Parathyroid adenoma (tissue), 2 donors: ENCODE data around the gene GYPE.
"Not testable (repeated sequence)": the region's sequence is repeated elsewhere in the genome, so short reads cannot be mapped to it uniquely, and the experiment has no call there.

Experiments
- H2AFZ ChIP-seq: fragments of 300-600 bp; sonication (generic); one replicate; pipeline ENCODE4 v1.7.0; 2017; ENCODE audit warnings: antibody characterized with exemption, mild to moderate bottlenecking
- H3K27ac ChIP-seq: fragments of 300-600 bp; sonication (generic); one replicate; pipeline ENCODE4 v1.7.0; 2017
- H3K27me3 ChIP-seq: fragments of 300-600 bp; sonication (generic); one replicate; pipeline ENCODE4 v1.7.0; 2017; ENCODE audit warnings: low read length; ENCODE audit not compliant: control insufficient read depth, insufficient read depth
- H3K36me3 ChIP-seq: fragments of 300-600 bp; sonication (generic); one replicate; pipeline ENCODE4 v1.7.0; 2017; ENCODE audit warnings: low read length; ENCODE audit not compliant: control insufficient read depth, insufficient read depth
- H3K4me1 ChIP-seq: fragments of 300-600 bp; sonication (generic); one replicate; pipeline ENCODE4 v1.7.0; 2017; ENCODE audit warnings: control low read depth
- H3K4me2 ChIP-seq: fragments of 300-600 bp; sonication (generic); one replicate; pipeline ENCODE4 v1.7.0; 2017; ENCODE audit warnings: low read length
- H3K4me3 ChIP-seq: fragments of 300-600 bp; sonication (generic); one replicate; pipeline ENCODE4 v1.7.0; 2017; ENCODE audit warnings: low read depth, low read length
- H3K79me2 ChIP-seq: fragments of 300-600 bp; sonication (generic); one replicate; pipeline ENCODE4 v1.7.0; 2017; ENCODE audit warnings: control low read depth
- H3K9ac ChIP-seq: fragments of 300-600 bp; sonication (generic); one replicate; pipeline ENCODE4 v1.7.0; 2017; ENCODE audit warnings: mild to moderate bottlenecking
- H3K9me3 ChIP-seq: fragments of 300-600 bp; sonication (generic); one replicate; pipeline ENCODE4 v1.7.0; 2017; ENCODE audit warnings: low read length; ENCODE audit not compliant: control insufficient read depth
- TF ChIP-seq, protein P1 (sequence below): fragments of 300-600 bp; sonication (generic); IDR thresholded peaks from one replicate; pipeline ENCODE4 v1.7.0; 2017; ENCODE audit warnings: antibody characterized with exemption, mild to moderate bottlenecking
- donor health status: primary hyperparathyroidism.

GYPE gene

DNA sequence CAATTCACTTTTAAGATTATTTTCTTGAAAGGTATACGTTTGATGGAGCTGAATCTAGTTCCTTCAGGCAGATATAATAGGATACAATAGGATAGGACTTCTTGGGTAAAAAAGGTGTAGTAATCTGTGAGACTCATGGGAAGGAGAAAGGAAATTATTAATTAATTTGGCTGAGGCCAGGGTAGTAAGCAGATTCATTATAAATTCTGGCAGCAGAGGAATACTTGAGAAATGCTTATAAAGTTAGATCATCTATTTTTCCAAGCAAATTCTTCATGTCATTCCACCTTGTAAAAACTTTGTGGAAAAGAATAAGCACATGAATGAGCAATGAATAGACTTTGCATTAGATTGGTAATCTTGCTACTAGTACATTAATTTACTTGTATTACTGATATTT is 46.9 kb downstream of the GYPE start:
- Histone ChIP-seq H3K9me3 (no peaks in the 10 kb centered on the region), H3K9ac (no peak overlapping the region), H3K27me3 (no peaks in the 10 kb centered on the region), H2AFZ (no peak overlapping the region), H3K36me3 (no peaks in the 10 kb centered on the region), H3K4me3 (no peak overlapping the region), H3K4me1 (no peaks in the 10 kb centered on the region), H3K79me2 (no peaks in the 10 kb centered on the region), H3K4me2 (no peak overlapping the region), H3K27ac (no peak overlapping the region)
- TF ChIP-seq, protein P1, sequence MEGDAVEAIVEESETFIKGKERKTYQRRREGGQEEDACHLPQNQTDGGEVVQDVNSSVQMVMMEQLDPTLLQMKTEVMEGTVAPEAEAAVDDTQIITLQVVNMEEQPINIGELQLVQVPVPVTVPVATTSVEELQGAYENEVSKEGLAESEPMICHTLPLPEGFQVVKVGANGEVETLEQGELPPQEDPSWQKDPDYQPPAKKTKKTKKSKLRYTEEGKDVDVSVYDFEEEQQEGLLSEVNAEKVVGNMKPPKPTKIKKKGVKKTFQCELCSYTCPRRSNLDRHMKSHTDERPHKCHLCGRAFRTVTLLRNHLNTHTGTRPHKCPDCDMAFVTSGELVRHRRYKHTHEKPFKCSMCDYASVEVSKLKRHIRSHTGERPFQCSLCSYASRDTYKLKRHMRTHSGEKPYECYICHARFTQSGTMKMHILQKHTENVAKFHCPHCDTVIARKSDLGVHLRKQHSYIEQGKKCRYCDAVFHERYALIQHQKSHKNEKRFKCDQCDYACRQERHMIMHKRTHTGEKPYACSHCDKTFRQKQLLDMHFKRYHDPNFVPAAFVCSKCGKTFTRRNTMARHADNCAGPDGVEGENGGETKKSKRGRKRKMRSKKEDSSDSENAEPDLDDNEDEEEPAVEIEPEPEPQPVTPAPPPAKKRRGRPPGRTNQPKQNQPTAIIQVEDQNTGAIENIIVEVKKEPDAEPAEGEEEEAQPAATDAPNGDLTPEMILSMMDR: no peak

DNA sequence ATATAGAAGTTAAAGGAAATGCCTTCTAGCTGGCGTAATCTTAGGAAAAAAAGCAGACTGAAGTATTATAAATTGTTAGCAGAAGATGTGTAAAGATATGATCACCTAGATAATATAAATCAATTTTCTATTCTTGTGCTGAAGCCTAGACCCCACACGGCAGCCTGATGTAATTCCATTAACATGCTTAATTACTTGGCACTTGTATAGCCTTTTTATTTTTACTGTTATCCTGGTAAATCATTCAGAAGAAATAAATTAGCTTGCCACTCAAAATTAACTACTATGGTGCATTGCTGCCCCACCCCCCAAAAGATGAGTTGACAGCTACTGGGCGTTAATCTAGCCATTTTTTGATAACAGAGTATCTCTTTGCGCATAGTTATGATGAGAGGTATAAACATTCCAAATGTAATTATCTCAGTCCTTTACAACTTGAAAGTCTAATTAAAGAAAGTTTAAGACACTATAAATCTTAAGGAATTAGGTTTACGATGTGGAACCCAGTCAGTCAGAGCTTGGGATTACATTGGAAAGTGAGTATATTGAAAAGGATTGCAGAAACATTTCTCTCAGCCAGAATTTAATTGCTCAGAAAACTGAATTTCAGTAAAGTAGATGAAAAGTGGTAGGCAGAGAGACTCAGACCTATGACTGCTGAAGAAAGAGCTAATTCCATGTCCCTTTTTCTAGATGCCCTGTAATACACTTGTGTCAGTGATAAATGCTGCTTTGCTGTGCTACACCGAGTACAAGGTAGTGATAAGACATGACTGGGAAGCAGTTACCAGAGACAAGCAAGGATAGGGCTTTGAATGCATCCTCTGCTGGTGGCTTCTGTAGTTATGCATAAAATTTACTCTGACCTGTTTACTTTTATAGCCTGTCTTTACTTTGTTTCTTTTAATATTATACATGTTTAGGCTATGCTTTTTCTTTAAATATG is 47.7 kb downstream of the GYPE start:
- H3K36me3 ChIP-seq, H3K27ac ChIP-seq, H3K9me3 ChIP-seq, H3K79me2 ChIP-seq, H3K4me1 ChIP-seq, H3K4me3 ChIP-seq, H2AFZ ChIP-seq, H3K9ac ChIP-seq, H3K4me2 ChIP-seq, H3K27me3 ChIP-seq: not testable (repeated sequence)

DNA sequence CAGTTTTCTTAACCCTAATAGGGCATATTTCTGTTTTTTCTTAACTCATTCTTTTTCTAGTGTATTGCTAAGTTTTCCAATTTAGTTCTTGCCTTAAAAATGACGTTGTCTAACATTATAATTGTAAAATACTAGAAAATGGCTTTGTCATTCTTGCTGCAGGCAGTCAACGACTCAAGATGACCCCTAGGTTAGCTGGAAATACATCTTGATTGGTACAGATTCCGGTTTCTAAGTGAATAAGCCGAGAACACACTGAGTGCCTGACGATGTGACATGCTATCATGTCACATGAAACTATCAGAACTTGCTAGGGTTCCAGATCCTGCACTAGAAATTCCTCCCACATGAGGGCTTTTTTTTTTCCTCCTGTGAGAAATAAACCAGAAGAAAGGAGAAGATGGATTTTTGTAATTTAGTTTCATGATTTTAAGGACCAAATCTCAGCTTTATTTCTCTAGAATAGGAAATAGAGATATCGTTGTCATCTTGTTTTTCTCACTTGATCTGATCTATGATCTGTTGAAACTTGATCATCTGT is 49.3 kb downstream of the GYPE start:
- H2AFZ ChIP-seq: not testable (repeated sequence)

DNA sequence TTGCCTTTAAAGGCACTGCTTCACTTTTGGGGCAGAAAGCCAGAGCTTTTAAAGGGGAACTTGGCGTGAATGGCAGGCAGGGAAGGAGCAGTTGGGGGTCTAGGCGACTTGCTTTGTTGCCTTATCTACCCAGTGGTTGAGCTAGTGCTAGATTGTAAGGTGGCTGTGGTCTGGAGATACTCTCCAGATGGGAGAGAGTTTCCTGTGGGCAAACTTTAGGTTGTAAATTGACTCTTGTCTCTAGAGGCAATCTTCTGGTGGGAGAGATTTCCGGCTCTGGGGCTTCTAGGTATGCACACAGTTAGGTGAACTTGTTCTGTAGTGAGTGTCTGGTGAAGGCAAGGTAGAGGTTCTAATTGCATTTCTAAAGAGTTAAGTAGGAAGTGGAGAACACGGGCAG is 50.7 kb downstream of the GYPE start:
- H3K4me2 ChIP-seq, H3K4me1 ChIP-seq, H3K79me2 ChIP-seq, H3K27me3 ChIP-seq, H3K9ac ChIP-seq, H3K4me3 ChIP-seq, H3K36me3 ChIP-seq, H3K9me3 ChIP-seq, H3K27ac ChIP-seq, H2AFZ ChIP-seq: not testable (repeated sequence)

More for the DNA sequence above, 49.3 kb downstream of the GYPE start:
- H3K79me2 ChIP-seq, H3K27ac ChIP-seq, H3K36me3 ChIP-seq, H3K9ac ChIP-seq, H3K9me3 ChIP-seq, H3K4me3 ChIP-seq, H3K27me3 ChIP-seq, H3K4me1 ChIP-seq, H3K4me2 ChIP-seq: not testable (repeated sequence)

- not testable (repeated sequence) for H3K27me3 ChIP-seq, H3K4me3 ChIP-seq, H3K4me2 ChIP-seq, H3K36me3 ChIP-seq, H3K9me3 ChIP-seq, H2AFZ ChIP-seq, H3K4me1 ChIP-seq, H3K79me2 ChIP-seq, H3K9ac ChIP-seq, H3K27ac ChIP-seq
These were observed 56.1 kb downstream of the GYPE start for GRCh38 chr4:143849296-143849695.

DNA sequence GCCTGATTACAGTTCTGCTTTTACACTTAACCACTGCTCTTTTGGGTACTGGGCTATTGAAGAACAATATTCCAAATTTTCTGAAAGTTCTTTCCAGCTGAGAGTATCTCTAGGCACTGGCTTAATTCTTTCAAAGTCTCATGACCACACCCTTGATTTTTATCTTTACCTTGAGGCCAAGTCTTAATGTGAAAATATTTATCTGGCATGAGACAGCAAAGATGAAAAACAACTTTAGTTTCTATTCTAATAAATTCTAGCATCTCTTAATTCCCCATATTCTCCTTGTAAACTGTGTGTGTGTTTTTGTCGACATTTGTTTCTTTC is 61.9 kb downstream of the GYPE start:
- not testable (repeated sequence) for H3K4me1 ChIP-seq, H3K9ac ChIP-seq, H3K4me3 ChIP-seq, H3K36me3 ChIP-seq, H3K9me3 ChIP-seq, H3K27ac ChIP-seq, H3K79me2 ChIP-seq, H3K4me2 ChIP-seq, H3K27me3 ChIP-seq, H2AFZ ChIP-seq

- not testable (repeated sequence) for H3K9ac ChIP-seq, H3K4me1 ChIP-seq, H3K79me2 ChIP-seq, H3K27me3 ChIP-seq, H3K36me3 ChIP-seq, H3K9me3 ChIP-seq, H3K27ac ChIP-seq, H2AFZ ChIP-seq, H3K4me3 ChIP-seq, H3K4me2 ChIP-seq
These were observed 62.5 kb downstream of the GYPE start for GRCh38 chr4:143842624-143843505.

DNA sequence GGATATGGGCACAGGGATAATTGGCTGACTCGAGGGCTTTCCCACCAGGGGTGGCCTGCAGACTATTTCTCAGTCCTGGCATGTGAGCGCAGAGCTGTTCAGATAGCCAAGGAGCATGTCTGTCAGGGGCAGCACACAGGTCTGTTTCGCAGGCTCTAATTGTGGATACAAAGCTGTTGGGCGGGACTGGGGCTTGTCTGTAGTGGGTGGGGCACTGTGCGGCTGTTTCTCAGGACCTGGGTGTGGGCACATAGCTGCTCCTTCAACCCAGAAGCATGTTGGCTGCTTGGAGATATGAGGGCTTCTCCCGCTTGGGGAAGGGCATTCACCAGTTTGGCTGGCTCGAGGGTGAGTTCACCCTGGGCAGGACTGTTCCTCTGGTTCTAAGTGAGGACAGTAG is 65.9 kb downstream of the GYPE start:
- not testable (repeated sequence) for H3K9me3 ChIP-seq, H3K4me2 ChIP-seq, H2AFZ ChIP-seq, H3K27ac ChIP-seq, H3K4me3 ChIP-seq, H3K9ac ChIP-seq, H3K79me2 ChIP-seq, H3K4me1 ChIP-seq, H3K27me3 ChIP-seq, H3K36me3 ChIP-seq

DNA sequence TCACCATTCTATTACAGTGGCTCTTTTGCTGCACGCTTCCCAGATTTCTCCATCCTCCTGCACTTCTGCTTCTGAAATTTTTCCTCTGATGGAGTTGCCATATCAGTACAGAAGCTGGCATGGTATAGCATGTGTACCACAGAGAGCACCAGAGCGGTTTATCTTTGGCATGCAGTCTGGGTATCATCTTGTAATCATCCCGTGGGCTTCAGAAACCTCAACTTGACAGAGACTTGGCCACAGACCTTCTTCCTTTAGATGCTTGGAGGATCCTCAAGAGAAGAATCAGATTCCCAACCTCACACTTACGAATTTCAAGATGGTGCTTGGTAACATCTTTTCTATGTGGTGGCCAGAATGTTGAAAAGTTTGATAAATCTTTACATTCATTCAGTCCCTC is 71.2 kb downstream of the GYPE start:
- not testable (repeated sequence) for H2AFZ ChIP-seq, H3K4me3 ChIP-seq, H3K4me1 ChIP-seq, H3K27ac ChIP-seq, H3K4me2 ChIP-seq, H3K9ac ChIP-seq, H3K36me3 ChIP-seq, H3K9me3 ChIP-seq, H3K79me2 ChIP-seq, H3K27me3 ChIP-seq

DNA sequence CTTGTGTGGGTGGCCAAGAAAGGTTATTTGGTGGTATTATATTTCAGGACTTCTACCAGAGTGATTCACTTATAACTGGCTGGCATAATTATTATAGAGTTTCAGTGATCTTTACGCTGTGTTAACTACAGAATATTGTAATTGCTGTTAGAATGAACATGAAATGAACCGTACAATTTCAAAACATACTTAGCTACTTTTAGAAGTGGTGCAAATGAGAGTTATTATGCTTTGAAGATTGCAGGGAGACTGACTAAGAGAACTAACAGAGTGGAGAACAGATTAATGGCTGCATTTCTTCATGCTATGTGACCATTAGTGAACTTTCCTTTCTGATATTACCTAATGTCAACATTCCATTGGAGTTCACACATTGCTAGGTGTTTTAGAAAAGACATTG is 71.7 kb downstream of the GYPE start:
- not testable (repeated sequence) for H3K79me2 ChIP-seq, H3K27me3 ChIP-seq, H2AFZ ChIP-seq, H3K36me3 ChIP-seq, H3K4me2 ChIP-seq, H3K4me1 ChIP-seq, H3K27ac ChIP-seq, H3K9me3 ChIP-seq, H3K9ac ChIP-seq, H3K4me3 ChIP-seq
